Measurements from ENCODE around the gene THY1.
"Not testable (repeated sequence)": the region's sequence is repeated elsewhere in the genome, so short reads cannot be mapped to it uniquely, and the experiment has no call there.

Gene THY1

DNA sequence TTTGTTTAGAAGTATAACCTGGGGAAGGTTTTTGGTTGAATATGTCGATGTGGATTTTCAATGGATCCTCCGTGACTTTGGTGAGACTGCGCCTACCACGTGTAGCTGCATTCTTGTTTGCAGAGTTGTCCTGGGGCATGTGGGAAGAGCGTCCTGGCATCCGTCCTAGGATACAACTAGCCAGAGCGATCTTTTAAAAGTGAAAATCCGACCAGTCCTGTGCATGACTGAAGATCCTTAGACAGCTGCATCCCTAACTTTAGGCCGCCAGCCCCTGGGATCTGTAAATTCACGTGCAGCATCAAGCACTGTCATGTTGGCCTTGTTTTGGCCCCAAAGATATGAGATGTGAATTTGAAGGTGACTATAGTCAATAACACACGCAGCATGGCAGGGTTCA is 22.4 kb upstream of the THY1 start:
- no peak for DNase-seq

DNA sequence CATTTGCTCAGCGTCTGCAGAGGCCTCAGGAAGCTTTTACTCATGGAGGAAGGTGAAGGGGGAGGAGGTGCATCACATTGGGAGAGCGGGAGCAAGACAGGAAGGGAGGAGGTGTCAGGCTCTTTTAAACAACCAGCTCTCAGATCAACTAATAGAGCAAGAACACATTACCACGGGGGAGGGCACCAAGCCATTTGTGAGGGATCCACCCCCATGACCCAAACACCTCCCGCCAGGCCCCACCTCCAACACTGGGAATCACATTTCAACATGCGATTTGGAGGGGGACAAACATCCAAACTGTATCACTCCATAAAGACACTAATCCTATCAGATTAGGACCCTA is 18.9 kb upstream of the THY1 start:
- no peak for DNase-seq

DNA sequence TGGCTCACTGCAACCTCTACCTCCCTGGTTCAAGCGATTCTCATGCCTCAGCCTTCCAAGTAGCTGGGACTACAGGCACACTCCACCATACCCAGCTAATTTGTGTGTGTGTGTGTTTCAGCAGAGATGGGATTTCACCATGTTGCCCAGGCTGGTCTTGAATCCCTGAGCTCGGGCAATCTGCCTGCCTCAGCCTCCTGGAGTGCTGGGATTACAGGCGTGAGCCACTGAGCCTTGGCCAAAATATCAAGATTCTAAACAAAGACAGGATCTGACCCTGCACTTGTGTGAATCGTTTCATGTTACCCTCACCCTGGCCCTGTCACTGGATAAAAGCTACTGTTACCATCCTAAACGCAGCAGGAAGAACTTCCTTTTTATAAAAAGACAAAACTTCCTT is 15.6 kb upstream of the THY1 start:
- no peak for DNase-seq

DNA sequence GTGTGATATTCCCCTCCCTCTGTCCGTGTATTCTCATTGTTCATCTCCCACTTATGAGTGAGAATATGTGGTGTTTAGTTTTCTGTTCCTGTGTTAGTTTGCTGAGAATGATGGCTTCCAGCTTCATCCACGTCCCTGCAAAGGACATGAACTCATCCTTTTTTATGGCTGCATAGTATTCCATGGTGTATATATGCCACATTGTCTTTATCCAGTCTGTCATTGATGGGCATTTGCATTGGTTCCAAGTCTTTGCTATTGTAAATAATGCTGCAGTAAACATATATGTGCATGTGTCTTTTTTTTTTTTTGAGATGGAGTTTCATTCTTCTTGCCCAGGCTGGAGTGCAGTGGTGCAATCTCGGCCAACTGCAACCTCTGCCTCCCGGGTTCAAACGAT is 14.5 kb upstream of the THY1 start:
- not testable (repeated sequence) for DNase-seq

DNA sequence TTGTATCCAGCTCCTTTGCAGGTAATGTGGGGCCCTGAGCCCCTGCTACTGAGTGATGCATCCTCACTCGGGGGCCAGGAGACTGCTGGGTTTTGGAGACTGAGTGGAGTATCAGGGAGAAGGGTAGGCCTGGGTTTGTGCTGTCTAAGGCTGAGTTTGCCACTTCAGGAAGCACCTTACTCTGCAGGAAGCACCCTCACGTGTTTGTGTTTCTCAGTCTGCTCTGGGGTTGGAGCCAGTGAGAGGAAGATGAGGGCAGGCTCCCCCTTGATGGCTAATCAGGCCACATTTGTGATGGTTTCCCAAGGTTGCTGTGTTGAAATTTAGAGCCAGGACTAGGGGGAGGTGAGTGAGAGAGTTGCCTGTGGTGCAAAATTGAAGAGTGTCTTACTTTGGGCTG is 13.7 kb upstream of the THY1 start:
- no peak for DNase-seq

DNA sequence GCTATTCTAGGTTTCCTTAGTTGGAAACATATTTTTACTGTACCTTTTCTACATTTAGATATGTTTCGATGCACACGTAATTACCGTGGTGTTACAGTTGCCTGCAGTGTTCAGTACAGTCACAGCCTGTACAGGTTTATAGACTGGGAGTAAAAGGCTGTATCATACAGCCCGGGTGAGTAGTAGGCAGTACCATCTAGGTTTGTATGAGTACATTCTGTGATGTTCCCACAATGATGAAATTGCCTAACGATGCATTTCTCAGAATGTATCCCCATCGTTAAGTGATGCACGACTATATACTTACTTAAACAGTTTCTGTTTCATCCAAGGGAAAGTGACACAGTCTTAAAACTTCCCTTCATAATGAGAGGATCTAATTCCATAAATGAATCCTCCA is 13.1 kb upstream of the THY1 start:
- no peak for DNase-seq

DNA sequence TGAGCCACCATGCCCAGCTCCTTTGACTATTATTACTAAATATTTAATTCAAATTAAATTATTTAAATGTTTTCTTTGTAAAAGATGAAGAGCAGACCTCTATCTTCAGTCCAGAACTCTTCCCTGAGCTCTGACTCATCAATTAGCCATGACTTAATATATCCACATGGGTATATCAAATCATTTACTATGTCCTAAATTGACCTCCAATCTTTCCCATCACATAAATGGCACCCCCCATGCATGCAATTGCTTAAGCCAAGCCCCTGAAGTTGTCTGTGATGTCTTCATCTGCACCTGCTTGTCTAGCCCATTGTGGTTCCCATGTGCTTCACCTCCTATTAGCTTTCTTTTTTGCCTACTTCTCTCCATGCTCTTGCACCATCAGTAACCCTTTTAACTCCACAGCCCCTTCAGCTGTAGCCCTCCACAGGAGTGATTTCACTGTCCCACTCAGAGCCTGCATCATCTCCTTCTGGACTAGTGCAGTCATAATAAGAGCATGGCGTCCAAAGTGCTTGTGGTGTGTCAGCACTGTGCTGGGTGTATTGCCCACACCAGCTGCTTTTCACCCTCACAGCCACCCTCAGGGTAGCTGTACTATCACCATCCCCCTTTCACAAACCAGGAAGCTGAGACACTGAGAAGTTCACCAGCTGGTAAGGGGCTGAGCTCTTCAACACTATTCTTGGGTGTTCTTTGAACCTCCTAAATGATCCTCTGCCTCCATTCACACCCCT is 11.8 kb upstream of the THY1 start:
- DNase-seq = no peak

DNA sequence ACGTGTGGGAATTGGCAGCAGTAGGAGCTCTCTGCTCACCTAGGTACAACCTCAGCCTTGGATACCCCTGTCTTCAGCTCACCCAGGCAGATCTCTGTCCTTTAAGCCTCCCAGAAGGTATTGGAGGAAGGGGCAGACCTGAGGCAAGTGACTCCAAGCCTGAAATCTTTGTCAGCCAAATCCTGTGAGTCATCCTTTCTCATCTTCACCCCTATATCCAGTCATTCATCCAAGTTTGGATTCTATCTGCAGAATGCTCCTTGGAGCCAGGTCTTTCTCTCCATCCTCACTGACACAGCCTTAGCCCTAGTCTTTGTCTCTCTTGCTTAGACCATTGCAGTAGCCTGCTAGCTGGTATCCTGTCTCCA is 10.4 kb upstream of the THY1 start:
- DNase-seq = no peak

DNA sequence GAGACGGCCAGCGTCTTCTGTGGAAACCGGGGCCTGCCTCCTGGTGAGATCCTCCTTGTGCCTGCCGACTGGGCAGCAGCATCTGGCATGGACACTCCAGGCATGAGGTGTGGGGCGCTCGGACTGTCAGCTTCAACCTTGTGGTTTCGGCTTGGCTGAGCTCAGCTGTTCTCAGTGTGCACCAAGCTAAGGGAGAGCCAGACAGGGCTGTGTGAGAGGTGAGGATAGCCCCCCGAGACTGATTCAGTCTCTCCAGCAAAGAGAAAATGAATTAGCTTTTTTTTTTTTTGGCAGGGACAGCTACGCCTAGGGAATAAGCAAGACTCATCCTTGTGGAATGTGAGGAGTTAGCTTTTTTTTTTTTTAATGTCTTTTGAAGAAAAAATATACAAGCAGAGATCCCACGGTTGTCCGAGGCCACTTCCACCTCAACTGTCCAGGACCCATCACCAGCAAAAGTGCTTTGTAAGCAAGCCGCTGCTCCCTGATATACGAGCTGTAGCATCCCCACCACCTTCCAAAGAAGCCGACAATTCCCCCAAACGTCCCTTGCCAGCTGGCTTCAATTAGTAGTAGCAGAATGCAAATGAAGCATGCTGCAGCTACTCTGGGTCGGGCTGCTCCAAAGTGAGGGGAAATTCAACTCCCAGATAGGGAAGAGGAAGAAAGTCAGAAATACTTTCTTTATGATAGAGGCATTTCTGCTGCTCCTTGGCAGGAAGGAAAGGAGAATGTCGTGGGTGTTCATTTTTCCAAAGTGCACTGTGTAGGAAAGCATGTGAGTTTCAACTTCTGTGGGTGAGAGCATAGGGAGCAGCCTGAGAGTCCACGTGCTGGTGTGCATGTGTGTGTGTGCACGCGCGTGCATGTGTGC is 9.7 kb upstream of the THY1 start:
- no peak for DNase-seq

DNA sequence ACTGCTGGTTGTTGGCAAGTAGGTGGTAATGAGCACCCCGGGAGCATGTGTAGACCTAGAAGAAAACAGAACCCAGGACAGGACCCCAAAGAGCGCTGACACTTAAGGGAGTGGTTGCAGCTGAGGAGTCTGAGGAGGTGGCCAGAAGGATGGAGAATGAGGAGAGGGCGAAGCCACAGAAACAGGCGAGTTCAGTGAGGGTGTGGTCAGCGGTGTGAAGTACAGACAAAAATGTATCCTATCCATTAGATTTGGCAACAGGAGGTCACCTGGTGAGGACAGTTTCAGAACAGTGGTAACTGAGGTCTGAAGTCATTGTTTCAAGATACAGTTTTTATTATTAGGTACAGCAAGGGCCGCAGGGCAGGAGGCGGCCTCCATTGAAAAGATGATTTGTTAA is 8.6 kb upstream of the THY1 start:
- DNase-seq = no peak

DNA sequence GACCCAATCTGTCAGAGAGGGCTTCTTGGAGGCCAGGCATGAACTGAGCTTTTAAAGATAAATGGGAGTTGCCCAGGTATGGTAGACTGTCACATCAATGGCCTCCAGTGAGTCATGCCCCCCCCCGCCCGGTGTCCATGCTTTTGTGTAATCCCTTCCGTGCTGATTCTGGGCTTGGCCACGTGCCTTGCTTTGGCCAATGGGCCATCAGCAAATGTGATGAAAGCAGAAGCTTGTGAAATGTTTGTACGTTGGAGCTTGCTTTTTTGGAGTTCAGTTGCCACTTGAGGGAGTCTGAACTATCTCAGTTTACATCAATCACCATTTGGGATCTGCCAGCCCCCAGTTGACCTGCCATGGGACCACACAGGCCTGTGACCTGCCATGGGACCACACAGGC is 4.3 kb upstream of the THY1 start:
- no peak for DNase-seq

DNA sequence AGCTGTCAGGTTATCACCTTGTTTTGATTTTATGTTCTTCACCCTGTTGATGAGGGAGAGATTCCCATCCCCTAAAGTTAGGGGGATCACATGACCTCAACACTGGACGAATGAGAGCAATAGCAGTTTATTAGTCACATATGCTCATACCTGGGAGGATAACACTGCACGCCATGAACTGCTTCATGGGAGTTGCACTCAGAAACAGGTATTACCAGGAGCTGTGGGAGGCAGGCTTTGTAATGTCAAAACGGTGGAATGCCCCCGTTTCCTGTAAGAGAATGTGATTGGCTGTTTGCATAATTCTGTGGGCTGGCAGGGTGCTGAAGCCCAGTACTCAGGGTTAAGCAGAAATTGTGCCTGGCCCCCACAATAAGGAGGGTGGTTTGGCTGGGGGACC is 3.2 kb upstream of the THY1 start:
- DNase-seq = no peak

DNA sequence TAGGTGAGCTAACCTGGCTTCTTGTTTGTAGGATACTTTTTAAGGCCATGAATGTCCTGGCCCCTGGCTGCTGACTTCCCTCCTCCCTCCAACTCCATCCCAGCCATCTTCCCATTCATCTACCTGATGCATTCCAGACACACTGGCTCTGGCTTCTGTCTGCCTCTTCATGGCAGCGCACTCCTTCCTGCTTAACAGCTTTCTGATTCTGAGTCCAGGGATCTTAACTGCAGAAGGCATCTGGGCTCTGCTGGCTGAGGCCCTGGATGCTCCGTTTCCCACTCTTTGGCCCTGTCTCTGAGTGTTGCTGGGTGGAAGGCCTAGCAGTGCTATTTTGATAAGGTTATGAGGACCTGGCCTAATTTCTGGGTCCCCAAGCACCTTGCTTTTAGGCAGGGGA is 1.8 kb upstream of the THY1 start:
- DNase-seq = no peak

DNA sequence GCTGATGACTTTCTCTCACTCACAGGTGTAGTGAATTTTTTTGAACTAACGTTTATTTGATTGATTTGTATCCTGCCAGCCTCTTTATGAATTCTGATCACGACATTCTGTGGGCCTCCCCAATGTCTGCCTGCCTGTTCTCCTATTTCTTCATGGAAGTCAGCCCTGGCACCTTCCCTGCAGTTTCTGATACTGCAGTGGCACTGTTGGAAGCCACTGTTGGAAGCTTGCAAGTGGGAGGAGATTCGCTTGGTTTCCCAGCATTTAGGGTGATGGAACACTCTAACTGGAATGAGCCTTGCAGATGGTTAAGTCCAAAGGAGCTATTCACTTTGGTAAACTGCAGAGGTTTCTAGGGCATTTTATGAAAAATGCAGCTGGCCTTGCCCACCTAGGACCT is 1.3 kb upstream of the THY1 start:
- DNase-seq = no peak

DNA sequence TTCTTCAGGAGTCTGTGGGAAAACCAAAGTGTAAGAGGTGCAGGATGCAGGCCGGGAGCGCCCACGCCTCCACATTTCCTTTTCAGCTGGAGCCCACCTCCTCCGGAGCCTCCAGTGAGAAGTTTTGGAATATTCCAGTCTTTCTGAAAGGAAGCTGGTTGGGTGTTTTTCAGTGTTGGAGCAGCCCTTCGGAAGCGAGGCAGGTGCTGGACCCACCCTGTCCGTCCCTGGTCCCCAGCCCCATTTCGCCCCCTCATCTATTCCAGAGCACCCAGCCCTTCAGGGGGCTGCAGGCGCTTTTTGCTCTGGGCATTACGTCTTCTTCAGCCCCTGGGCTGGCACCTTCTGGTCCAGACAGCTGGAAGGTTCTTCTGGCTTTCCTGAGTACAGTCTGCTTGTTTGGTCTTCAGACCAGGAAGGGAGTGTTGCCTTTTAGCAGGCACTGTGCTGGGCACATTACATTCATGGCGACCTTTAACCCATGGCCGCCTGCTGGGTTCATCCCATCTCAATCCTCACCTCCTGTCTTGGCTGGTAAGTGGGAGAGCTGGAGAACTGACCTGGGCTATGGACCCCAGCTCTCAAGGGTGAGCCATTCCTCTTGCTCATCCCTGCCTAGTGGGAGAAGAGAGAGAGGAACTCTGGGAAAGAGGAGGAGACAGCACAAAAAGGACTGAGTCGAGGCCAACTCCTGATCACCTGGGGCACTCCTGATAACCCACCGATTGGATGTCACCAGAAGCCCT is 710 bp upstream of the THY1 start:
- no peak for DNase-seq

DNA sequence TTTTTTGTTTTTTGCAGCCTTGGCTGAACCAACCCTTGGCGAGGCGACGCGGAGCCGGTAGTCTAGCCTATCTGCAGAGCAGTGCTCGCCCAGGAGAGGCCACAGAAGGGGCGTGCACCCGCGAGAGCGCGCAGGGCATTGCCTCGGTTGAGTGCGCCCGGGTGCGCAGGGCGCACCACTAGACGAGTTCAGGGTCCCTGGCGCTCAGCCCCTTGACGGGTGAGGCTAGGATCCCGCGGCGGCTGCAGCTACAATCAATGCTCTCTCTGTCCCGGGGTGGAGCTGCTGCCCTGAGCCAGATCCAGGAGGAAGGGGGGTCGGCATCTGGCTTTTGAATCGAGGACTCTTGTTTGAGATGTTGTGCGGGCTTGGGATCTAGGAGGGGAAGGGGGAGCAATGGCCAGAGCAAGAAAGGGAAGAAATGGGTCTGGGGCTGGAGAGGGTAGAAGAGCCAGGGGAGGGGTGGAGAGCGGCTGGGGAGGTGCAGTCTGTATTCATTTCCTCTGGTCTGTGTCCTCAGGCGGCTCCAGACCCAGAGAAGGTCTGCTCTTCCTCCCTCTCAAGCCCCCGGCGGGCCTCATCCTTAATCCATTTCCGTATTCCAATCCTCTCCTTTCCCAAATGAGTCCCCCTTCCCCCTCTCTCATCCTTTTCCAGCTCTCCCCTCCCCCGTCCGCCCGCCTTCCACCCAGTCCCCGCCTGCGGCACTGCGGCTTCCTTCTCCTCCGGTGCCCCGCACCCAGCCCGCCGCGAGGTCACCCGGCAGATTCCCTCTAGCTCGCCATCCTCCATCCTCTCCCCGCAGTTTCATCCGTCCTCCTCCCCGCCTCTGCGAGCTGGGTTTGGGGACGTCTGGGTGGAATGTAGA is 797 bp downstream of the THY1 start:
- no peak for DNase-seq

DNA sequence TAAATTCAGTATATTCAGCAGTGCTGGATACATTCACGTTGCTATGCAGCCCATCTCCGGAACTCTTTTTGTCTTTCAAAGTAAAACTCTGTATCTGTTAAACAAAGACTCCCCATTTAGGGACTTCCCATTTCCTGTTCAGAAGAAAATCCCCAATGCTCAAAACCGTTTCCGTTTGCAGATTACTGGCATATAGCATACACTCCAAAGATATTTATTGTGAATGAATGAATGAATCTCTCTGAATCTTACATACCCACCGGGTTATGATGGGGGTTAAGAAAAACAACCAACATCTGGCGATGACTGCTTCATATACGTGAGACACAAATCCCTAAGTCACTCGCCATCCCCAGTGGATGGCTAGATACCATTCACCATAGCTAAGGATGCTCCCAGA is 1.6 kb downstream of the THY1 start:
- DNase-seq = no peak

DNA sequence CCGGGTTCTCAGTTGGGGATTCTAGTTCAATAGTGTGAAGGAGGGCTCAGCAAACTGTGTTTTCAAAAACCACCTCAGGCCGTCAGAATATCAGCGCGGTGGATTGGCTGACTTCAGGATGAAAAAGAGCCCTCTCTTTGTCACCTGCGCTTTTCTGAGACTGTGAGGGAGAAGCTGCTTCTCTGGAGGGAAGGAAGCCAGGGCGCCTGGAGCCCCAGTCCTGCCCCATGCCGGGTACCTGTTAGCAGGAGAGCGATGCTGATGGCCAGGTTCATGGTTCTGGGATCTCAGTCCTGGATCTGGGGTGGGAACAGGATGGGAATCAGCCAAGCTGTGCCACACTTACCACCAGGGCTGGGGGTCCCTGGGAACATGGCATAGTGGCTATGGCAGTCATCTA is 2.3 kb downstream of the THY1 start:
- DNase-seq = no peak

DNA sequence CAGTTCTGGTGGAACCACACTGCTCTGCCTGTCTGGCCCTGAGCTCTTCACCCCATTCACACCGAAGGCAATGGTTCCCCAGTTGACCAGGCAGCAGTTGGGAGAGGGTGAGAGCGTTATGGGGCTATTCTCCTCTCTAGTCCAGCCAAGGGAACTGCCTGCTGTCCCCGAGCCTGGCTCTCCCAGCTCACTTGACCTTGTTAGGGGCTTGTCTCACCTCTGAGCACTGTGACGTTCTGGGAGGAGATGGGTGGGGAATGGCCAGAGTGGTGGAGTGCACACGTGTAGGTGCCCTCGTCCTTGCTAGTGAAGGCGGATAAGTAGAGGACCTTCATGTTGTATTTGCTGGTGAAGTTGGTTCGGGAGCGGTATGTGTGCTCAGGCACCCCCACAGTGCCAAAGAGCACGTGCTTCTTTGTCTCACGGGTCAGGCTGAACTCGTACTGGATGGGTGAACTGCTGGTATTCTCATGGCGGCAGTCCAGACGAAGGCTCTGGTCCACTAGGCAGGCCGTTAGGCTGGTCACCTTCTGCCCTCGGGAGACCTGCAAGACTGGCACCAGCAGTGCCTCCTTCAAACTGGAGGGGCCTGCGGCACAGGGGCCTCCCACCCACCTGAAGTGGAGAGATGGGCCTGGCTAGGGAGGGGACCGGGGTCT is 3.0 kb downstream of the THY1 start:
- DNase-seq = no peak

DNA sequence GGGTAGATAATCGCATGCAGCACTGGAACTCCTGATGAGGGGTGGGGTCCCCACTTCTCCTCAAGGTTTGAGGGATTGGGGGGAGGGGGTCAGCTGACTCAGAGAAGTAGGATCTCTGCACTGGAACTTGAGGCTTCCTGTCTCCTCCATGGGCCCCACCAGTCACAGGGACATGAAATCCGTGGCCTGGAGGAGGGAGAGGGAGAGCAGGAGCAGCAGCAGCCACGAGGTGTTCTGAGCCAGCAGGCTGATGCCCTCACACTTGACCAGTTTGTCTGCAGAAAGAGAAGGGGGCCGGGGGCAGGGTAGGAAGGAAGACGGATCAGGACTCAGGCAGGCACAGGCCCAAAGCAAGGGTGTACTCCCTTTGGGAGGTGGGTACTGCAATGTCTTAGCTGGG is 3.7 kb downstream of the THY1 start:
- DNase-seq = no peak

DNA sequence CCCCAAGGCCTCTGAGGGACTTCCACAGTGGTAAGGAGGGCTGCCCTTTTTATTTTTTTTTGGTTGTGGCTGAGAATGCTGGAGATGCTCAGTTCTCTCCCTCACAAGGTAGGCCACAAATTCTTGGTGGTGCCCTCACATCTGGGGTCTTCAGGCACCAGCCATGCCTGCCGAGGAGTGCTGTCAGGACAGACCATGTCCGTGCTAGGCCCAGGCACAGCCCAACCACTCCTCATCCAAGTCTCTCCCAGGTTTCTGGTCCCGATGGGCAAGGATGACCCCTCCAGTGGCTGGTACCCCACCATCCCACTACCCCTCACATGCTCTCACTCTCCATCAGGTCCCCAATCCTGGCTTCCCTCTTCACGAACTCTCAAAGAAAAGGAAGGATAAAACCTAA is 4.2 kb downstream of the THY1 start:
- no peak for DNase-seq

DNA sequence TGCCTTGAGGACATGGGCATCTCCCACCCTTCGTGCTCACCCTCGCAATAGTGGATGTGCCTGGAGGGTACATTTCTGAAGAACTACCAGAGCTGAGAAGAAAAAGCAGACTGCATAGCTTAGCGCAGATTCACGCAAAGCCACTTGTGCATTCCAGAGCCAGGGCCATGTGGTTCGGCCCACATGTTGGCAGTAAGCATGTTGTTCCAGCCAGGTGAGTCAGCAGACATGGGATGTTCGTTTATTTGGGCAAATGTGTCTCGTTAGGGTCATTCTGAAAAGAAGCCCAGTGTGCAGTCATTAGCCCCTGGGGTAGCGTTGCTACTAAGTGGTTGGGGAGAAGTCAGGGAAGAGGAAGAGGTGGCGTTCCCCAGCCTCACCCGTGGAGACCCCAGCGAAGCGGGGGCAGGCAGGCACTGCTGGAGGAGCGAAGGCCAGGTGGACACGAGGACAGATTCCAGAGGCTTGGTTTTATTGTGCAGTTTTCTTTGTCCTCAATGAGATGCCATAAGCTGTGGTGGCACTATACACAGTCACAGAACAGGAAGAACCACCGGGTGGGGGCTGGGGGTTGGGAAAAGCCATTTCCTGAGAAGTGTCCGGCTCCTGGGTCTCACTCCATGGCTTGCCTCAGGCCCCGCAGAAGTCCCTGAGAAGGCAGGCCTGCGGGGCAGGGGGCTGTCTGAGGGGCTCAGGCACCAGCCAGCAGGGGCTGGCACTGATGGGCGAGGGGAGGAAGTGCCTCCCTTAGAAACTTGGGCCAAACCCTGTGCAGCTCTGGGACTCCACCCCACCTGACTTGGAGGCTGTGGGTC is 5.0 kb downstream of the THY1 start:
- no peak for DNase-seq

Data from stimulated activated naive CD4-positive, alpha-beta T cell (primary cell).